ENCODE results near the gene GM2A. TPM values are rescaled to one million over a fixed set of nuclear protein-coding genes. Genes with fewer than 3 reads are reported as not detected.

The GM2A gene
- total RNA-seq, 3 donors from 2014 or later: 35.1 to 58.0 (median 43.8) TPM

DNA sequence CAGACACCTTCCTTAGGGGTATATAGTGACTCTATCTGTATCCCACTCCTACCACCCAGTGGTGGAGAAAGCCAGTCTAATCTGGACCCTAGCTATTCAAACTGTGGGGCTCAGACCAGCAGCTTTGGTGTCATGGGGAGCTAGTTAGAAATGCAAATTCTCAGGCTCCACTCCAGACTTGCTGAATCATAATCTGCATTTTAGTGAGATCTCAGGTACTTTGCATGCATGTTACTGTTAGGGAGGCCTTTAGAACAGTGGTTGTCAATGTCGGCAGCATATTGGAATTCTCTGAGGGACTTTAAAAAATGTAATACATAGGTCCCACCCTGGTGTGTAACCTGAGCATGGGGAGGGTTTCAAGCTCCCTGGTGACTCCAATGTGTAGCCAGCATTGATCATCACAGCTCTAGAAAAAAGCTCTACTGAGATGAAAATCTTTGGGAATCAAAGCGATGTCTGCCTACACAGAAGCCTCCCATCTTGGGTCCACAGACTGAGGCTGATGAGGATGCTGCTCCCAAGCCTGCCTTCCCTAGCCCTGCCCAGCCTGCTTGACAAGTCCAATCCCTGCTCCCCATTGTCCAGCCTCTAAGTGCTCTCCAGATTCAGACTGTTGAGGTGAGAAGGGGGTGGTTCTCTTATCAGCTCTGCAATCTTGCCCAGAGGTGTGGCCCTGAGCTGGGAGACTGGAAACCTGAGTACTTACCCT is 11.9 kb upstream of the GM2A start:
- no peak for DNase-seq (ENCODE audit: low spot score in 2 of 2)

GRCh38 chr5:151243127-151243526 is 9.9 kb upstream of the GM2A start:
- Histone ChIP-seq H3K27me3 (no peaks in the 10 kb centered on the region), H3K4me3 (no peak overlapping the region), H3K4me1 (no peaks in the 10 kb centered on the region), H3K9me3 (no peaks in the 10 kb centered on the region), H3K27ac (no peak overlapping the region), H3K36me3 (no peaks in the 10 kb centered on the region)
- TF ChIP-seq CTCF (IDR thresholded peaks at IDR 0.05): no peak
- no peak for TF ChIP-seq POLR2AphosphoS5 (IDR thresholded peaks at IDR 0.05)
- no peak for TF ChIP-seq POLR2A (IDR thresholded peaks at IDR 0.05)
- intact Hi-C loops (cut with DNase I; ENCODE audit: low total_unique reads): loop anchor here (10.0 kb wide), 1 partner anchor 118 kb away; no protein-coding TSS in a partner anchor
- no peak for DNase-seq (ENCODE audit: low spot score in 2 of 2)

More for the DNA sequence above, 11.9 kb upstream of the GM2A start:
- Histone ChIP-seq H3K4me3 (no peak overlapping the region), H3K4me1 (no peaks in the 10 kb centered on the region), H3K36me3 (no peaks in the 10 kb centered on the region), H3K9me3 (no peaks in the 10 kb centered on the region), H3K27me3 (no peaks in the 10 kb centered on the region), H3K27ac (no peak overlapping the region)
- intact Hi-C loops (cut with DNase I; ENCODE audit: low total_unique reads): loop anchor here (10.0 kb wide), 1 partner anchor 116 kb away; no protein-coding TSS in a partner anchor
- no peak for TF ChIP-seq POLR2AphosphoS5 (IDR thresholded peaks at IDR 0.05)
- no peak for TF ChIP-seq CTCF (IDR thresholded peaks at IDR 0.05)
- no peak for TF ChIP-seq POLR2A (IDR thresholded peaks at IDR 0.05)

GRCh38 chr5:151243564-151243963 is 9.4 kb upstream of the GM2A start:
- Histone ChIP-seq H3K4me3 (no peak overlapping the region), H3K4me1 (no peaks in the 10 kb centered on the region), H3K36me3 (no peaks in the 10 kb centered on the region), H3K27me3 (no peaks in the 10 kb centered on the region), H3K27ac (no peak overlapping the region), H3K9me3 (no peaks in the 10 kb centered on the region)
- intact Hi-C loops (cut with DNase I; ENCODE audit: low total_unique reads): loop anchor here (10.0 kb wide), 1 partner anchor 119 kb away; no protein-coding TSS in a partner anchor
- no peak for DNase-seq (ENCODE audit: low spot score in 2 of 2)
- no peak for TF ChIP-seq POLR2A (IDR thresholded peaks at IDR 0.05)
- TF ChIP-seq CTCF (IDR thresholded peaks at IDR 0.05): no peak
- TF ChIP-seq POLR2AphosphoS5 (IDR thresholded peaks at IDR 0.05): no peak

GRCh38 chr5:151244206-151244605 is 8.8 kb upstream of the GM2A start:
- Histone ChIP-seq H3K9me3 (no peaks in the 10 kb centered on the region), H3K36me3 (no peaks in the 10 kb centered on the region), H3K4me1 (no peaks in the 10 kb centered on the region), H3K27me3 (no peaks in the 10 kb centered on the region), H3K27ac (no peak overlapping the region), H3K4me3 (no peak overlapping the region)
- intact Hi-C loops (cut with DNase I; ENCODE audit: low total_unique reads): loop anchor here (10.0 kb wide), 1 partner anchor 119 kb away; no protein-coding TSS in a partner anchor
- DNase-seq (ENCODE audit: low spot score in 2 of 2): no peak
- TF ChIP-seq POLR2A (IDR thresholded peaks at IDR 0.05) (no peak), CTCF (IDR thresholded peaks at IDR 0.05) (no peak), POLR2AphosphoS5 (IDR thresholded peaks at IDR 0.05) (no peak)

DNA sequence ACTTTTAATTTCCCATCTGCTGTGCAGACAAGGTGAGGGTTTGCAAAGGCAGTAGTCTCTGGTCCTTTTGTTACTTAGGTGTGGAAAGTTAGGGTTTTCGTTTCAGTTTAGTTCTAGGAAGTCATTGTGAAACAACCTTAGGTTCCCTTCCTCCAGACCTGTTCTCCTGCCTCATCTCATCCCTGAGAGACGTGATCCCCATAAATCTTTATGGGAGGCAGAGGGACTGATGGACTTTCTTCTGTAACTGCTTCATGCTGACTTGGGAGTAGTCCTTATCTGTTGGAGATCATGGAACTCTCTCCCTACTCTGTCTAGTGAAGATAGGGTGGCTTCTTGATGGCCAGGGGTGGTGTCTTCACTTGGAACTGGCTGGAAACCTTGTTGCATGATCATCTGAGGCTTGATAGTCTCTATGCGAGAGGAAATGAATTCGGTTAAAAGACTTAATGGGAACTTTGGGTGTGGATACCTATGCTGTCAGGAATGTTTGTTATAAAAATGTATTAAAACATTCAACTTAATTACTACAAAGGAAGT is 7.2 kb upstream of the GM2A start:
- no peak for TF ChIP-seq POLR2A (IDR thresholded peaks at IDR 0.05)
- no peak for TF ChIP-seq POLR2AphosphoS5 (IDR thresholded peaks at IDR 0.05)
- TF ChIP-seq CTCF (IDR thresholded peaks at IDR 0.05): no peak
- Histone ChIP-seq H3K4me1 (no peaks in the 10 kb centered on the region), H3K9me3 (no peaks in the 10 kb centered on the region), H3K27me3 (no peaks in the 10 kb centered on the region), H3K4me3 (no peak overlapping the region), H3K27ac (no peak overlapping the region), H3K36me3 (no peaks in the 10 kb centered on the region)
- no peak for DNase-seq (ENCODE audit: low spot score in 2 of 2)
- intact Hi-C loops (cut with DNase I; ENCODE audit: low total_unique reads): loop anchor here (10.0 kb wide), 1 partner anchor 121 kb away; no protein-coding TSS in a partner anchor

Data from breast epithelium (tissue), 4 donors.